GM21825 (cell line): Measurements from ENCODE around the gene SLC12A4.

Experiments used
- ATAC-seq: cut with Tn5 transposase; IDR thresholded peaks from one replicate; pipeline ENCODE4 v1.9.1; 2021; ENCODE audit warnings: mild to moderate bottlenecking, moderate library complexity; ENCODE audit not compliant: unreplicated experiment

Gene SLC12A4

DNA sequence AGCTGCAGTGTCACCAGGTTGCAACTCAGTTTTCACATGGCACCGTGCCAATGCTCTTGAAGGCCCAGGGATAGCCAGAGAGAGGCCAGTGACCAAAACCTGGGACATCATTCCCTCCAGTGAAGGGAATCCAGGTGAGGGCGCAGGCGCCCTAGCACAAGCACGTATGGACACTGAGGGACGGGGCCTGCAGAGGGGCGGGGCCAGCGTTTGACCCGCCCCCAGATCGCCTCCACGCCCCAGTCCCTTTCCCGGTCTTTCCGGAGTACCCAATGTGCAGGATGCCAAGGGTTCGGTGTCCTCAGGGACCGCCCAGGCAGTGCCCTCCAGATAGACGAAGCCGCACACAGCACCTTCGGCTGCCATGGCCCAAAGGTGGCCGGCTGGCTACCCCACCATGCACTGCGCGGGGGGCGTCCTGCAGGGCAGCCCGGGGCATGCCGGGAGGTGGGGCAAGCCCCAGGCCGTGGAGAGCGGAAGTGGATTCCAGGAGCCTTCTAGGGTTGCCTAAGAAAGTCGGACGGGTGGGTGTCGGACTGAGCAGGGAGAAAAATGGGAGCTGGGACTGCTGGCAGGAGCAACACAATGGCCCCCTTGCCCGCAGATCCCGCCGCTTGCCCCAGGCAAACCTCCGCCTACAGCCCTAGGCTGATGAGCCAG, 4.6 kb downstream of the SLC12A4 start:
- ATAC-seq = no peak

DNA sequence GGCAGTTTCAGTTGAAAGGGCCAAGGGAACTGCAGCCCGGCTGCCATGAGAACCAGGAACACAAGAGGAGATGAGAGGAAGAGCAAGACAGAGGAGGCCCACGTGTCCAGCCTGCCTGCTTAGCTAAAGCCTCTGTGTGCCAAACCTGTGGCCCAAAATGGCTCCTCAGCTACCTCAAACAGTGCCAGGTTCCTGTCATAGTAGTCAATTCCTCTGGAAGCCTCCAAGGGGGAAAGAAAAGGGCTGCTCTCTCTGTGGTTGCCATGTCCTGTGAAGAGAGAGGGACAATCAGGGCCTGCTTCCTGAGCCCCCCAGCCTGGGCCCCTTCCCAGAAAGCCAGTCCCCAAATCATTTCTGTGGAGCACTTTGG, 5.2 kb downstream of the SLC12A4 start:
- ATAC-seq = no peak

DNA sequence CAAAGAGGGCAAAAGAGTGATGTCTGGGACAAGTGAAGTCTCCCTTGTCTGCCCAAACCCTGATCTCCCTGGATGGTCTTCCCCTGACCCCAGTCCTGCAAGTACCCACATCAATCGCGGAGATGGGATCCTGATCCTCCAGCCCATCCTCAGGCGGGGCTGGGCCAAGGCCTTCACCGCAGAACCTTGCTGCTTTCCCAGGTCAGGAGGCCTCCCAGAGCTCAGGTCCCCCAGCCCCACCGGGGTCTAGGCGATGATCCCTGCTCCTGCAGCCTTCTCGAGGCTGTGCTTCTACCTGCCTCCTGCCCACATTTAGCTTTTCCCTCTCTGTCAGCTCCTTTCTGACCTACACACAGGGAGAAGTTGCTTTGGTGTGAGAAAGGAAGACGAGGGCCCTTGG, 6.3 kb downstream of the SLC12A4 start:
- no peak for ATAC-seq

DNA sequence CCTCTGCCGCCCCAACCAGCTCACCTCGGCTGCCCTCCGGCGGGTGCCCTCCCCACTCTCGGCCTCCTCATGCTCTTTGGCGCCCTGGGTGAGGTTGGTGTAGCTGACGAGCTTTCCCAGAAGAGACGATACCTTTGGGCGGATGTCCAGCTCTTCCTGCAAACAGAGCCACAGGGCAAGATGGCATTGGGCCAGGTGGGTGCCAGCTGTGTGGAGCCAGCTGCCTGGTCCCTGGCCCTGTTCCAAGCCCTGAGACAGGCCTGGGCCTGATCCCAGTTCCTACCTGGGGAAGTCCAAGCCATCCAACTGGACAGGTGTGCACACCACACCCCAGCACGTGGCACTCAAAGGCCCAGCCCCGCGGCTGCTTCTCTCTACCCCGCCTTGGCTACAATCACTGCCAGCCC, 6.9 kb downstream of the SLC12A4 start:
- ATAC-seq = no peak

DNA sequence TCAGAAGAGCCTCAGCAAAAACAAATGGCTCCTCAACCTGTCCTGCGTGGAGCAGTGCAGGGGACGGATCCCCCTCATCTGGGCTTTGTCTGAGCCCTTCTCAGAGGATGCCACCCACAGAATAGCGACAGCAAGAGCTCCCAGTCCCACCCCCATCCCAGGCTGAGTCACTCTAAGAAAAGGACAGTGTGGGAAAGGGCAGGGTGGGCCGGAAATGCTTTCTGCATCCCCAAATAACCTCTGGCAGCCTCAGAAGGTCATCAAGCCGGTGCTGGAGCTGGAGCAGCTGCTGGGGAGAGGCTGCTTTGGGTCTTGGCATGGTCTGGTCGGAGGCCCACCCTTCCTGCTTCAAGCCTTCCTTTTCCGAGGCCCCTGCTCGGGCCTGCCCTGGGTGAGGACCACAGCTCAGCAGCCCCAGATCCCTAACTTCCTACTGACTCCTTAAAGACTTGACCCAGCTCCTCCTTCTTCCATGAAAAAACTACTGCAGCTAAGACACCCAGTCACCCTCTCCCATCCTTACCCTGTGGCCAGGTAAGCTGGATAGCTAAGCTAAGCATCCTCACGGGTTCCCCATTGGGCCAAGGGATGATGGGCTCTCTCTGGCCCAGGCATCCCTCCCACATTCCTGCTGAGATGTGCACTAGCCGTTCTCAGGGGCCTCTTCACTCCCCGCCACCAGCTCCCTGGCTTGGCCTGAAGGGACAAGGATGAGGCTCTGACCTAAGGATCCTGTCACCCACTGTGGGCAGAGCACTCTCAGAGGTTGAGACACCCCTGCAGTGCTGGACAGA, 8.7 kb downstream of the SLC12A4 start:
- ATAC-seq = no peak

DNA sequence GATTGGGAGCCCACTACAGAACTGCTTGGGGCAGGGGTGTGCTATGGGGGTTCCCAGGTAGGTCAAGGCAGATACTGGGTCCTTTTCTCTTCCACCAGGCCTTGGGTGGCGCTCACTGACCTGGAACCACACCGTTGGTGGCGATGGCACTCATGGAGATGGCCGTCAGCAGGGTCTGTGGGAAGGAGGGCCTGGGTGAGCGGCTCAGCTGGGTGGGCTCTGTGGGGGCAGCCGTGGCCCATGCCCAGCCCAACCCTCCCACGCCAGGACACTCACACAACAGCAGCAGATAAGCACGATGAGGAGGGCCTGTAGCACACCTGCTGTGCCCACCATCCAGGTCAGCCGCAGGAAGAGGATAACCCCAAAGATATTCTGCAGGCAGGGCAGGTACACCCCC, 10.8 kb downstream of the SLC12A4 start:
- ATAC-seq = no peak

DNA sequence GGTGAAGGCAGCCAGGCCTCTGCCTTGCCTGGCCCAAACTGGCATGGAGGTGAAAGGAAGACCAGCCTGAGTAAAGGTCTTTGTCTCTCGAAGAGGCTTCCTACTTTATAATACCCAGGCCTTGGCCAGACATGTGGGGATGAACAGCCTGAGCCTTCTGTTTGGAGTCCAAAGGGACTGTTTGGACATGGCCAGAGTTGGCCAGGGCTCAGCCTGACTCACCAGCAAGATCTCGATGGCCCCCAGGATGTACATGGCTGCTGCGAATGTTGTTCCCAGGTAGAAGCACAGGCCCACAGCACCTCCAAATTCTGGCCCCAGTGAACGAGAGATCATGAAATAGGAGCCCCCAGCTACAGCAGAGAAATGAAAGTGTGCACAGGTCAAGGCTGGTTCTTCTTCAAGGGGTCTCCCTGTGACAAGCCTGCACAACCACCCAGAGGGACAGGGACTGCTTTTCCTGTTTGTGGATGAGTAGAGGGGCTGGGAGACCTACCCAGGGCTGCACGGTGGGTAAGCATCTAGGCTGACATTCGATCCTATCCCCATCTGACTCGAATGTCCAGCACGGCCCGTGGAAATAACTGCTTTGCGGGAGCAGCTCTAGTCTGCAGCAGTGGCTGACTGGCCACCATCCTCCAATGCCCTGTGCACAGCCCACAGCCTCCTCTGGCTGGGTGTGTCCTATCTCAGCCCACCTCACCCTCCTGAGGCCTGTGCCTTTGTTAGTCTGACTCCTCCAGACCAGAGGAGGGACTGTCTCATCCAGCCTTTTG, 13.8 kb downstream of the SLC12A4 start:
- ATAC-seq = no peak

DNA sequence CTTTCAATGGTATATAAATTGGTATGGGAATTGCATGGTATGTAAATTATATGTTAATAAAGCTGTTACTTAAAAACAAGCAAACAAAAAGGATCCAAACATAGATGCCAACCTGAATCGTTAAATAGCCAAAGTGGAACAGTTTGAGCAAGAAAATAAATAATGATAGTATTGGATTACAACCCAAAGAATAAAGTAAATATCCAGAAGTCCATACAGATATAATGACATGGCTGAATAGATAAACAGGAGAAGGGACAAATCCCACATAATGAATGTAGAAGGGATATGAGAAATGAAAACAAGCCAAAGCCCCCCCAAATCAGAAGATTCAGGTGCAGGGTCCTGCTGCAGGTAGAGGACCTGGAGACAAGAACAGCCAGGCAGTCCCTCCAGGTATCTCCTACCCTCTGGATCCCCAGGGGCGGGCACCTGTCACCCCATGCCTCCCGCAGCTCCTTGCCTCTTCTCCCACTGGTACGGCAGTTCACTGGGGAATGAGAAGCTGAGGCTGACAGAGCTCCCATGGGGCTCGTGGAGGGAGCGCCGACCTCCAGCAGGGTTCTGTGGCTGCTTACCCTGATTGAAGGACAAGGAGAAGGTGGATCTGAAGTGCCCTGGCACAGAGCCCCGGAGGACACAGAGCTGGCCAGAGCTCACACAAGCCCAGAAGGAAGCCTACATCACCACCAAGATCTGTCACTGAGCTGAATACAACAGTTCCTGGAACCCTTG, 14.6 kb downstream of the SLC12A4 start:
- ATAC-seq = no peak

DNA sequence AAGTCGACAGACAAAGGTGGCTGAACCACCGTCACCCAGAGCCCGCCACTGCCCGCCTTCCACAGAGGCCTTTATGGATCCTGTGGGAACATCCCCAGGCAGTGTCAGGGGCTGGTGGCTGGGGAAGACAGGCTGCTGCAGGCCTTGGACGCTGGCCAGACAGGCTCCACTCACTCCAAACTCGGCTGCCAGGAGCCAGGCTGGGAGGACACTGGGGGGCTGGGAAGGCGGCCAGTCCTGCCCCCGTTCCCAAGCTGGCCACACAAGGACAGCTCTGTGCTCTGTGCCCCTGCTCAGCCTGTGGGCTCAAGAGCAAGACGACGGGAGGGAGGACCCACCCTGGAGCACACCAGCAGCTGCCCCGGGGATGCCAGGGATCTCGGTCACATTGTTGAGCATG, 17.0 kb downstream of the SLC12A4 start:
- no peak for ATAC-seq

DNA sequence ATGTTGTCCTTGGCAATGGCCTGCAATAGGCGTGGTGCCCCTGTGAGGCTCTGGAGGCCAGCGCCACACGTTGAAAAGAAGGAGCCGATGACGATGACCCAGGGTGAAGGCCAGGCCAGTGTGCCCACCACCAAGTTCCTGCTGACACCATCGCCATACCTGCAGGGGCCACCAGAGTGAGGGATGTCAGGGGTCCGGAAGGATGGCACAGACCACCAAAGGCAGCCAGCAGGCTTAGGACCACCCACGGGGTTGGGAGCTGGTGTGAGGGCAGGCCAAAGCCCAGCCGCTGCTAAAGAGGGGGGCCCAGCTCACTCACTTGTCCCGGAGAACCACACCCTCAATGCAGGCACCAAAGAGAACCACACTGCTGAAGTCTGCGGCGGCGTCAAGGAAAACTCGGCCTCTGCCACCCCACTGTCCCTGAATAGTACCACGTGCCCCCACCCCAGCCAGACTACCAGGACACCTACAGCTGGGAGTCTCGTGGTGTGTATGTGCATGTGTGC, 18.0 kb downstream of the SLC12A4 start:
- no peak for ATAC-seq

DNA sequence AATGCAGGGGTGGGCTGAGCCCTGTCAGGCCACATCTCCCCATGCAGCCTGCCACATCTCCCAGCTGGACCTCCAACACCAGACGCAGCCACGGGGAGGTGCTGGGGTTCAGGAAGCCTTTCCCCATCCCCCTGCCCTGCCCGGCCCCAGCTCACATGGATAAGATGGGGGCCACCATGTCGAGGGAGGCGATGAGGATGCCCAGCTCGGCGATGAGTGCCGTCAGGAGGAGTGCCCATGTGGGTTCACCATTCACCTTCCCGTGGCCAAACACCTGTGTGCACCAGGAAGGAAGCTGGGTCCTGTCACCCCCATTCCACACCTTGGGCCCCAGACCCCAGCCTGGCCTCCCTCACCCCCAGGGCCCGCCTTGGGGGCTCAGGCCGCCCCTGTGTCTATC, 18.8 kb downstream of the SLC12A4 start:
- no peak for ATAC-seq

DNA sequence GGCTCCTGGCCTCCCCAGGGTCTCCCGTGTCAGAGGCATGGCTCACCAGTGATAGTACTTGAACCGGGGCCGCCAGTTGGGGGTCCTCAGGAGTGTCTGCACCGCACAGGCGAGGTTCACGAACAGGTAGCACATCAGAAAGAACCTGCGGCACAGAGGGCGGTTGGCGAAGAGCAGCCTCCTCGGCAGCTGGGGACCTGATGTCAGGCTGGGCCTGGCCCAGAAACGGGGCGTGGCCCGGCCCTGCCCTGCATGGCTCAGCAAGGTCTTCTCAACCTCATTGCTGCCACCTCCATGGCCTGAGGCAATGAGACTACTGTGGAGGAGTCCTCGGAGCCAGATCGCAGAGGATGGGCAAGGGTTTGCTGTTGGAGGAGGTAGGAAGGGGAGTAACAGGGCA, 20.4 kb downstream of the SLC12A4 start:
- no peak for ATAC-seq

DNA sequence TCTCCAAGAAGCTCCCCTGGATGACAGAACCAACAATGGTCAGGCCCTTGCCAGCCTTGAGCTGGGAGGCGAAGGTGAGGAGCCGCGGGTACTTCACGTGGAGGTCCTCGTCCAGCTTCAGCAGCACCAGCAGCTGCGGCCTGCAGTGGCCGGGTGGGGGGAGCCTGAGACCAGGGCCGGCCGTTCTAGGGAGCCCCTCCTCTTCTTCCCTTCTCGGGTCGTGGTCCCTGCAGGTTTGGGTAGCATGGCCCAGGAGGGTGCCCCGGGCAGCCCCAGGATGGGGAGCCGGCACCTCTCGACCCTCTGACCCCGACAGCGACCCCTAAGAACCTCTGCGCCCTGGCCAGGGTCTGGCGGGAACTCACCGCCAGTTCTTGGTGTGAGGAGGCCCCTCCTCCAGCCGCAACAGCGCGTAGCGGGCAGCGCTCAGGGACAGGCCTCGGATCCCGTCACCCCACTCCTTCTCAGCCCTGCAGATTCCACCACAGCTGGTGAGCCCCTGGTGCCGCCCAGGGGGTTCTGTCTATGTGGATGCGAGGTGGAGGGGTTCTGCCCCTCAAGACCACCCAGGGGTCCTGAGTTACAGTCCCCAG, 21.4 kb downstream of the SLC12A4 start:
- no peak for ATAC-seq

DNA sequence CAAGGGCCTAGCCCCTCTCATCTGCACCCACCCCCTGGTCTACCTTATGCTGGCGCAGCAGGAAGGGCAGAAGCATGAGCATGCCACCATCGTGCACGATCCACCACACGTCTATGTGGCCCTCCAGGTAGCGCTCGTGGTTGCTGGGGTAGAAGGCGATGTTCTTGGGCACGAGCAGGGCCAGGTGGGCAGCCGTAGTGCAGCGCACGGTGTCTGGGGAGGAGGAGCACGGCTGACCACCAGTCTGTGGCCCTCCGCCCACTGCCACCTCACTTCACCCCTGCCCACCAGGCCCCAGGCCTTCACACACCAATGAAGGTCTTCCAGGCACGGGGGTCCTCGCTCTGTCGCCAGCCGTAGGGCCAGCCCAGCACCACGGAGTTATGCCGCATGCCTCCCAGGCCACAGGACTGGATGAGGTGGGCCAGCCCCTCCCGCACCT, 22.3 kb downstream of the SLC12A4 start:
- ATAC-seq = no peak

DNA sequence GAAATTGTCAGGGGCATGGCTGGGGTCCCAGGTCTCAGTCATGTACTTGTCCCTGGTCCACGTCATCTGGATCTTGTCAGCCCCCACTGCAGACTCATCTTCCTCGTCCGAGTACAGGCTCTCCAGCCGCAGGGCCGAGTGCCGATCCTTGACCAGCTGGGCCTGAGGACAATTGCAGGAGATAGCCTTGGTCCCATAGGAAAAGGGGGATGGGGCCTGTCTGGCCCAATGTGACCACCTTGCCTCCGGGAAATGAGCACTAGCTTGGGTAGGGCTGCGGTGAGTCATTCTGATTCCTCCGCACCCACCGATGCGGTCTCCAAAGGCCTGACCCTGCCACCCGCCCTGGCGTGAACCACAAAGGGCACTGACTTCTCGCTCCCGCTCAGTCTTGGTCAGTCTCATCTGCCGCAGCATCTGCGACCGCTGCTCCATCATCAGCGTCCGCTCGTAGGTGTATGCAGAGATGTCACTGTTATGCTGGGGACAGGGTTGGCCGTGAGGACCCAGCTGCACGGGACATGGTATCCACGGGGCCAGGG, 23.0 kb downstream of the SLC12A4 start:
- no peak for ATAC-seq

DNA sequence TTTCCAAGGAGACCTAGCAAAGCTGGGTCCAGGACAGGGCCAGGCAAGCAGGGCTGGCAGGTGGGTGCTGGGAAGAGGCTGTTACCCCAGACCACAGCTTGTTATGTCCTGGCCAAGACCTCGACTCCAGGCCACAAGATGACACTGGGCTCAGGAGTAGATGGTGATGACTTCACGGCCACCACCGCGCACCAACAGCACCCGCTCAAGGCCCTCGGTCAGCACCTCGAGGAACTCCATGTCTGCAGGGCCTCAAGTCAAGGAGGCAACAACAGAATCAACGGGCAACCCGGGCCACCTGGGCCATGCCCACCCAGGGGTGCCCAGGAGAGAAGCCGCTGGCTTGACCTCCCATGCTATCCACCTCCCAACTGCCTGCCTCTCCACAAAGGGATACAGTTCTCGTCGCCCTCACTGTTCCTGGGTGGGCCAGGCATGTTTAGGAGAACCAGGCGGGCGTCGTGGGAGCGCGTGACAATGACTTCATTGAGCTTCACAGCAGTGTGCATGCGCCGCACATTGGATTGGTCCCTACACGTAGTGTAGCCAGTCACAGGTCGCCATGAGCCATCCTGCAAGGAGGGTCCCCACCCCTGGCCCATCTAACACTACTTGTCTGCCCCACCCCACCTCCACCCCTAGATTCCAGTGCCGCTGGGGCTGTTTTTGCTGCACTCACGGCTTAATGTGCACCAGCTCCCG, 23.6 kb downstream of the SLC12A4 start:
- ATAC-seq = no peak

DNA sequence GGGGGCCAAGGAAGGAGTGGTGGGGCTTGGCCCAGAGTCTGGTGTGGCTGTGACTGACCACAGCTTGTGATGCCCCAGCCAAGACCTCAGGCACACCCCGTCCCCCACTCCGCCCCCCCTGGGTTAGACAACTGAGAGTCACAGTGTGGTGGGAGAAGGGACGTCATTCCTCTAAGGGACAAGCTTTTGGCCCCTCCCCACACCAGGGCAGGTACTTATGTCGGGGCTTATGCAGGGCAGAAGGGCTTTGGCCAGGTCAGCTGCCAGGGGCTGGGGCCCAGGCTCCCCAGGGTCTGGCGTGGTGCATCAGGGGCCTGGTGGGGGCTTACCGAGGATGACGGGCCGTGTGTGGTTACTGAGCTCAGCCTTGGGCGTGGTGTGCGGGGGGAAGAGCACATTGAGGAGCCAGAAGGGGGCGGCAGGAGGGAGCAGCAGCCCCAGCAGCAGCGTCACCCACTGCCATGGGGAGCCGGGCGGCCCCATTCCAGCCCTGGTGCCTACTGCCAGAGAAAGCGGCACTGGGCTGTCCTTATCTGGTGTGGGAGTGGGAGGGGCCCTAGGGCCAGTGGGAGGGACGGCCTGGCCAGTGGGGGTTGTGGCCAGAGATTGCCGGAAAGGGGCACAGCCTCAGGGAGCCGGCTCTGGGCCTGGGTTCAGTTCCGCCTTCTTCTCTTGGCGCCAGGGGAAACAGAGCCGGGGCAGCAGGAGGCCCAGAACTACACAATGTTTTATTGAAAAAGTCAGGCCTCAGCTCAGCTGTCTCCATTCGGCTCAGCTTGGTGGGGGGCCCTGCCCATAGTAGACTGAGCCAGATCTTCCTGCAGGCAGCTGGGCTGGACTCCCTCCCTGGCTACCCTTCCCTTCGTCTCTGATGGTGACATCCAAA, 24.6 kb downstream of the SLC12A4 start, which contains the start of gene LCAT:
LCAT (minus strand) TSS at position 502 of the 886 bp plus-strand sequence; CDS start at position 483, 19 bp downstream.
- no peak for ATAC-seq

DNA sequence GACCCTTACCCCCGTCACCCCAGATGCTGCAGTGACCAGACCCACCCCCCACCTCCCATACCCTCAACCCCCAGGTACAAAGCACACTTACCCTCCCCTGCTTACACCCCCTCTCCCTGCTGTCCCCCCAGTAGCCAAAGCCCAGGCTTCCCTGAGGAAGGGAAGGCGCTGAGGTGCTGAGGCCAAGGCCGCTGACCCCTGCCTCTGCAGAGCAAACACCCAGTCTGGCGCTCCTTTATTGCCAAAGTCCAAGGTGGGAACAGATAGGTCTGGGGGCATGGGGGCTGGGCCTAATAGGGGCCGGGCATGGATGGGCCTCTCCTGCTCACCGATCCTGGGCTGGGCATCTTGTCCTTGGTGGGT, 25.2 kb downstream of the SLC12A4 start:
- ATAC-seq = no peak
